Fibroblast of the aortic adventitia (primary cell): ENCODE results near the gene USP34. TPM values are rescaled to one million over a fixed set of nuclear protein-coding genes. Genes with fewer than 3 reads are reported as not detected.

Experiments
- DNase-seq: peaks from one replicate; pipeline ENCODE4 v3.0.0-alpha.2; 2010; ENCODE audit warnings: low read depth
- H3K4me3 ChIP-seq: 2 replicates; pipeline ENCODE4 v1.5.1; 2011; ENCODE audit warnings: low read depth, mild to moderate bottlenecking, control low read depth, low read length, moderate library complexity
- total RNA-seq: library from RNA; depleted of rRNA; stranded (reverse); fragments of >200 nt; gene quantifications from 2 replicates; pipeline ENCODE4 v1.2.3, GENCODE V29; 2012; ENCODE audit warnings: low replicate concordance
- TF ChIP-seq, protein P1 (sequence below): IDR thresholded peaks from 2 replicates; pipeline ENCODE4 v1.5.1; 2011; ENCODE audit warnings: mild to moderate bottlenecking, low read length, control low read depth, inconsistent platforms; ENCODE audit not compliant: insufficient read depth

Gene USP34
- total RNA-seq, 1 donor: 130 TPM

DNA sequence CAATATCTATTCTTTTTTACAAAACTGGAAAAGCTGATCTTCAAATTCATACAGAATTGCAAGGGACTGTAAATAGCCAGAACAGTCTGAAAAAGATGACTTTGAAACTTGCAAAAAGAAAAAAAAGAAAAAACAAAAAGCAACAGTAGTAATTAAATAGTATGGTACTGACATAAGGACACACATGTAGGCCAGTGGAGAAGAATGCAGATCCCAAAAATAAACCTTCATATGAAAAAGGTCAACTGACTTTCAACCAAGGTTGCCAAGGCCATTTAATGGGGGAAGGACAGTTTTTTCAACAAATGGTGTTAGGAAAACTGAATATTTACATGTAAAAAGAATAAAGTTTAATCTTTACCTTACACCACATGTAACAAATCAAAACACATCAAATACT is 111.8 kb downstream of the USP34 start:
- no peak for DNase-seq
- TF ChIP-seq, protein P1, sequence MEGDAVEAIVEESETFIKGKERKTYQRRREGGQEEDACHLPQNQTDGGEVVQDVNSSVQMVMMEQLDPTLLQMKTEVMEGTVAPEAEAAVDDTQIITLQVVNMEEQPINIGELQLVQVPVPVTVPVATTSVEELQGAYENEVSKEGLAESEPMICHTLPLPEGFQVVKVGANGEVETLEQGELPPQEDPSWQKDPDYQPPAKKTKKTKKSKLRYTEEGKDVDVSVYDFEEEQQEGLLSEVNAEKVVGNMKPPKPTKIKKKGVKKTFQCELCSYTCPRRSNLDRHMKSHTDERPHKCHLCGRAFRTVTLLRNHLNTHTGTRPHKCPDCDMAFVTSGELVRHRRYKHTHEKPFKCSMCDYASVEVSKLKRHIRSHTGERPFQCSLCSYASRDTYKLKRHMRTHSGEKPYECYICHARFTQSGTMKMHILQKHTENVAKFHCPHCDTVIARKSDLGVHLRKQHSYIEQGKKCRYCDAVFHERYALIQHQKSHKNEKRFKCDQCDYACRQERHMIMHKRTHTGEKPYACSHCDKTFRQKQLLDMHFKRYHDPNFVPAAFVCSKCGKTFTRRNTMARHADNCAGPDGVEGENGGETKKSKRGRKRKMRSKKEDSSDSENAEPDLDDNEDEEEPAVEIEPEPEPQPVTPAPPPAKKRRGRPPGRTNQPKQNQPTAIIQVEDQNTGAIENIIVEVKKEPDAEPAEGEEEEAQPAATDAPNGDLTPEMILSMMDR: no peak

DNA sequence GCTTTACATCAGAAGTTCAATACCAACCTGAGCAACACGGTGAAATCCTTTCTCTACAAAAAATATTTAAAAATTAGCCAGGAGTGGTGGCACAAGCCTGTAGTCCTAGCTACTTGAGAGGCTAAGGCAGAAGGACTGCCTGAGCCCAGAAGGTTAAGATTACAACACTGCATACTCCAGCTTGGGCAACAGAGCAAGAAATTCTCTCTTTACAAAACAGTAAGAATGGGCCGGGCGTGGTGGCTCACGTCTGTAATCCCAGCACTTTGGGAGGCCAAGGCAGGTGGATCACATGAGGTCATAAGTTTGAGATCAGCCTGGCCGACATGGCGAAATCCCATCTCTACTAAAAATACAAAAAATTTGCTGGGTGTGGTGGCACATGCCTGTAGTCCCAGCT is 113.2 kb downstream of the USP34 start:
- TF ChIP-seq, protein P1: no peak
- no peak for DNase-seq
- no peak overlapping the region for H3K4me3 ChIP-seq

More for the DNA sequence above, 111.8 kb downstream of the USP34 start:
- no peak overlapping the region for H3K4me3 ChIP-seq

DNA sequence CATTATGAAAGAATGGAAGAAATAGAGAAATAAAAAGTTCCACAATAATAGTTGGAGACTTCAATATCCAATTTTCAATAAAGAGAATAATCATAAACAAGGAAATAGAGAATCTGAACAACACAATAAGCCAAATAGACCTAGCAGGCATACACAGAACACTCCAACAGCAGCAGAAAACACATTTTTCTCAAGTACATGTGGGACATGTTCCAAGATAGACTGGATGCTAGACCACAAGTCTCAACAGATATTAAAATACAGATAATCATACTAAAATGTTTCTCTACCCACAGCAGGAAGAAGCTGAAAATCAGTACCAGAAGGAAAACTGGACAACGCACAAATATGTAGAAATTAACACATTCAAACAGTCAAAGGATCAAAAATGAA is 113.9 kb downstream of the USP34 start:
- H3K4me3 ChIP-seq: no peak overlapping the region
- TF ChIP-seq, protein P1: no peak
- peak; percentile 64 for DNase-seq

DNA sequence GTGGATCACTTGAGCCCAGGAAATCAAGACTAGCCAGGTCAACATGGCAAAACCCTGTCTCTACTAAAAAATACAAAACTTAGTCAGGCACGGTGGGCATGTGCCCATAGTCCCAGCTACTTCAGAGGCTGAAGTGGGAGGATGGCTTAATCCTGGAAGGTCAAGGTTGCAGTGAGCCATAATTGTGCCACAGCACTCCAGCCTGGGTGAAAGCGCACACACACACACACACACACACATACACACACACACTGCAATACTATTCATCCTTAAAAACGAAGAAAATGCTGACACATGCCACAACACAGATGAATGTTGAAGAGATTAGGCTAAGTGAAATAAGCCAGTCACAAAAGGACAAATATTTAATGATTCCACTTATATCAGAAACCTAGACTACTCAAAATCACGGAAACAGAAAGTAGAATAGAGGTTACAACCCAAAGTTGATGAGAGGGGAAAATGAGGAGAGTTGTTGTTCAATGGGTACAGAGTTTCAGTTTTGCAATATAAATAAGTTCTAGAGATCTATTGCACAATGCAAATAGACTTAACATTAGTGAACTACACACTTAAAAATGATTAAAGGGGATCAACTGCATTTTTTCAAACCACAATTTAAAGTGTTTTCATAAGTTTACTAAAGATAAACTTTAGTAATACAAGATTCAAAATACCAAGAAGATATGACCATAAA is 114.5 kb downstream of the USP34 start:
- no peak overlapping the region for H3K4me3 ChIP-seq
- DNase-seq: peak; percentile 42
- TF ChIP-seq, protein P1: no peak

DNA sequence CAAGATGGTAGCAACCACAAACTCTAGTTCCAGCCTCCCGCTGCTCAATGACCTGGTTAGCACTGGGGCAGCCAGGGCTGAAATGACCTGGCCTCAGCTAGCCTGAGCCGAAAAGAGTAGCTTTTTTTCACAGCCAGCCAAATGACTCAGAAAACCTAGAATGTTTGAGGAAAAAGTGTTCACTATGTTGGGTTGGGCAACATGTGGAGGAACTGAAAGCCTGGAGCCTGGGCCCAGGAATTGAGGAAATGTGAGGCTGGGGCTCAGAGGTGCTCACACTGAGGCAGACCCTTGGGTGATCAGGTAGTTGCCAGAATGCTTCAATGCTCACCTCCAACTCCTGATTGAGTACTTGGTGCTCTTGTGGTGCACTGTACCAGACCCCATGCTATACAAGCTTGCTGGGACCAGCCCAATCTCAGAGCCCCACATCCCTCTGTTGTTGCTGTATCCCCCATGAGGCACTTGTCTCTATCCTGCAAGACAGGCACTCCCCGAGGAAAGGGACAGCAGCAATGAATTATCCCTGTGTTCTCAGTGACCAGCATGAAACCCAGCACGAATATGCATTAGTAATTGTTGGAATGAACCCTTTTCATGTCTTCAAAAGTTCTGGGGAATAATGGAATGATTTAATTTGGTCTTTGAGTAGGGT is 116.2 kb downstream of the USP34 start:
- H3K4me3 ChIP-seq: no peak overlapping the region
- no peak for DNase-seq
- TF ChIP-seq, protein P1: no peak

DNA sequence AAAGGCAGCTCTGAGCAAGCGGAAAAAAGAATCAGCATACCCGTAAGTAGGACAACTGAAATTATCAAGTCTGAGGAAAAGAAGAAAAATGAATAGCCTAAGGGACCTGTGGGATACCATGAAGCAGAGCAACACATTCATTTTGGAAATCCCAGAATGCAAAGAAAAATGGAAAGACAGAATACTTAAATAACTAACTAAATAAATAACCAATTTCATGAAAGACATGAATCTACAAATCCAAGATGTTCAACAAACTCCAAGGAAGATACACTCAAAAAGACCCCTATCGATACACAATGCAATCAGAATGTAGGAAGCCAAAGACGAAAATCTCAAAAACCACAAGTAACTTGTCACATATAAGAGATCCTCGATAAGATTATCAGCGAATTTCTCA is 117.0 kb downstream of the USP34 start:
- no peak for DNase-seq
- no peak overlapping the region for H3K4me3 ChIP-seq
- TF ChIP-seq, protein P1: no peak

DNA sequence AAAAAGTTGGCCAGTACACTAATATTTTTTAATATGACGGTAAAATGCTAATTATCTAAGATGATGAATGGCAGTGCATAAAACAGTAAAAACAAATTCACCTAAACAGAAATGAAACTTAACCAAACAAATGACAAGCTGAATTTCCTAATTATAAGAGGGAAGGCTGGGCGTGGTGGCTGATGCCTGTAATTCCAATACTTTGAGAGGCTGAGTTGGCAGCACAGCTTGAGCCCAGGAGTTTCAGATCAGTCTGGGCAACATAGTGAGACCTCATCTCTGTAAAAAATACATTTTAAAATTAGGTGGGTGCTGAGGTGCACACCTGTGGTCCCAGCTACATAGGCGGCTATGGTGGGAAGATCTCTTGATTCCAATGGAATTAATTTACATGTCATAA is 120.1 kb downstream of the USP34 start:
- TF ChIP-seq, protein P1: no peak
- DNase-seq: no peak
- H3K4me3 ChIP-seq: no peak overlapping the region
